H9 (cell line): Measurements from ENCODE around the gene EVI5. TPM values are rescaled to one million over a fixed set of nuclear protein-coding genes. Genes with fewer than 3 reads are reported as not detected.

Experiments used
- DNase-seq: peaks from one replicate; pipeline ENCODE4 v3.0.0-alpha.2; 2017
- H2AFZ ChIP-seq: one replicate; pipeline ENCODE4 v1.6.1; 2013; ENCODE audit warnings: mild to moderate bottlenecking, low read length, control low read depth, moderate library complexity
- H2AK5ac ChIP-seq: 2 replicates; pipeline ENCODE4 v1.6.1; 2013; ENCODE audit warnings: low read length, control low read depth, mixed read lengths; ENCODE audit not compliant: insufficient read length
- H2BK120ac ChIP-seq: one replicate; pipeline ENCODE4 v1.6.1; 2013; ENCODE audit warnings: low read depth, mild to moderate bottlenecking, low read length, control low read depth, inconsistent platforms; ENCODE audit not compliant: poor library complexity, severe bottlenecking
- H2BK12ac ChIP-seq: 2 replicates; pipeline ENCODE4 v1.6.1; 2013; ENCODE audit warnings: low read length, control low read depth, mixed read lengths, low read depth; ENCODE audit not compliant: insufficient read length
- H2BK15ac ChIP-seq: 2 replicates; pipeline ENCODE4 v1.6.1; 2013; ENCODE audit warnings: low read depth, low read length, control low read depth
- H2BK20ac ChIP-seq: one replicate; pipeline ENCODE4 v1.6.1; 2013; ENCODE audit warnings: low read depth, mild to moderate bottlenecking, low read length, control low read depth, inconsistent platforms; ENCODE audit not compliant: poor library complexity, severe bottlenecking
- H2BK5ac ChIP-seq: 2 replicates; pipeline ENCODE4 v1.6.1; 2013; ENCODE audit warnings: low read length, control low read depth, mixed read lengths; ENCODE audit not compliant: insufficient read length
- H3K14ac ChIP-seq: 2 replicates; pipeline ENCODE4 v1.6.1; 2013; ENCODE audit warnings: low read length, control low read depth; ENCODE audit not compliant: insufficient read depth
- H3K18ac ChIP-seq: 2 replicates; pipeline ENCODE4 v1.6.1; 2013; ENCODE audit warnings: low read depth, mild to moderate bottlenecking, mixed read lengths, low read length, control low read depth; ENCODE audit not compliant: insufficient read length
- H3K23ac ChIP-seq: 2 replicates; pipeline ENCODE4 v1.6.1; 2013; ENCODE audit warnings: low read length, control low read depth, mixed read lengths, low read depth; ENCODE audit not compliant: insufficient read length
- H3K23me2 ChIP-seq: 2 replicates; pipeline ENCODE4 v1.6.1; 2013; ENCODE audit warnings: low read depth, mild to moderate bottlenecking, mixed read lengths, low read length, control low read depth; ENCODE audit not compliant: insufficient read length, poor library complexity, severe bottlenecking
- H3K27ac ChIP-seq: 2 replicates; pipeline ENCODE4 v1.5.1; 2013; ENCODE audit warnings: low read length, control low read depth, mixed read lengths, low read depth; ENCODE audit not compliant: insufficient read length
- H3K27me3 ChIP-seq: 2 replicates; pipeline ENCODE4 v1.6.1; 2013; ENCODE audit warnings: low read length, control low read depth, inconsistent platforms; ENCODE audit not compliant: insufficient read depth
- H3K4ac ChIP-seq: 2 replicates; pipeline ENCODE4 v1.6.1; 2013; ENCODE audit warnings: low read depth, mild to moderate bottlenecking, control low read depth, inconsistent platforms, low read length, moderate library complexity
- H3K4me1 ChIP-seq: 2 replicates; pipeline ENCODE4 v1.6.1; 2013; ENCODE audit warnings: low read length, control low read depth, inconsistent platforms; ENCODE audit not compliant: insufficient read depth
- H3K4me2 ChIP-seq: 2 replicates; pipeline ENCODE4 v1.6.1; 2013; ENCODE audit warnings: low read length, control low read depth, mixed read lengths; ENCODE audit not compliant: insufficient read length, insufficient read depth
- H3K56ac ChIP-seq: 2 replicates; pipeline ENCODE4 v1.6.1; 2013; ENCODE audit warnings: low read depth, mild to moderate bottlenecking, mixed read lengths, low read length, control low read depth; ENCODE audit not compliant: insufficient read length
- H3K79me1 ChIP-seq: 2 replicates; pipeline ENCODE4 v1.6.1; 2013; ENCODE audit warnings: low read depth, mild to moderate bottlenecking, moderate library complexity, low read length, control low read depth, inconsistent platforms; ENCODE audit not compliant: insufficient read depth, poor library complexity, severe bottlenecking
- H3K79me2 ChIP-seq: 2 replicates; pipeline ENCODE4 v1.6.1; 2013; ENCODE audit warnings: low read length, control low read depth, inconsistent platforms; ENCODE audit not compliant: insufficient read depth
- H3K9ac ChIP-seq: 2 replicates; pipeline ENCODE4 v1.6.1; 2013; ENCODE audit warnings: low read length, control low read depth, mixed read lengths; ENCODE audit not compliant: insufficient read length; ENCODE audit errors: extremely low read depth
- H3K9me3 ChIP-seq: one replicate; pipeline ENCODE4 v1.6.1; 2013; ENCODE audit warnings: low read depth, low read length, inconsistent platforms; ENCODE audit not compliant: control insufficient read depth
- H3T11ph ChIP-seq: one replicate; pipeline ENCODE4 v1.6.1; 2013; ENCODE audit warnings: mild to moderate bottlenecking, low read length, control low read depth, inconsistent platforms
- H4K20me1 ChIP-seq: one replicate; pipeline ENCODE4 v1.6.1; 2013; ENCODE audit not compliant: control insufficient read depth, insufficient read length, insufficient read depth
- H4K5ac ChIP-seq: 2 replicates; pipeline ENCODE4 v1.6.1; 2013; ENCODE audit warnings: low read depth, mild to moderate bottlenecking, mixed read lengths, low read length, control low read depth; ENCODE audit not compliant: insufficient read length
- H4K8ac ChIP-seq: replicated peaks from 2 replicates; pipeline ENCODE4 v1.6.1; 2013; ENCODE audit warnings: low read length, control low read depth, mixed read lengths, low read depth; ENCODE audit not compliant: insufficient read length
- H4K91ac ChIP-seq: 2 replicates; pipeline ENCODE4 v1.6.1; 2013; ENCODE audit warnings: low read depth, mild to moderate bottlenecking, moderate library complexity, mixed read lengths, low read length, control low read depth; ENCODE audit not compliant: insufficient read length
- H3K27ac Mint-ChIP-seq, 3 experiments: 2 replicates in 2 of 3; 3 replicates in 1 of 3; pipeline ENCODE4 v1.8.0; 2020 to 2021; ENCODE audit warnings: mixed read lengths in 3 of 3, mild to moderate bottlenecking in 1 of 3, moderate library complexity in 1 of 3
- H3K27me3 Mint-ChIP-seq: 2 replicates; pipeline ENCODE4 v1.8.0; 2021; ENCODE audit warnings: low read depth, mild to moderate bottlenecking, moderate library complexity, mixed read lengths
- H3K36me3 Mint-ChIP-seq, 3 experiments: 2 replicates in 2 of 3; 3 replicates in 1 of 3; pipeline ENCODE4 v1.8.0; 2020 to 2021; ENCODE audit warnings: low read depth in 3 of 3, mixed read lengths in 3 of 3; ENCODE audit not compliant: insufficient read depth in 1 of 3
- H3K4me1 Mint-ChIP-seq, 2 experiments: 2 replicates each; pipeline ENCODE4 v1.8.0; 2020; ENCODE audit warnings: mixed read lengths in 2 of 2
- H3K4me3 Mint-ChIP-seq, 2 experiments: 2 replicates in 1 of 2; 3 replicates in 1 of 2; pipeline ENCODE4 v1.8.0; 2020 to 2021; ENCODE audit warnings: mild to moderate bottlenecking in 2 of 2, mixed read lengths in 2 of 2, moderate library complexity in 1 of 2
- H3K9me3 Mint-ChIP-seq, 2 experiments: 2 replicates in 1 of 2; 3 replicates in 1 of 2; pipeline ENCODE4 v1.8.0; 2020; ENCODE audit warnings: mild to moderate bottlenecking in 2 of 2, mixed read lengths in 2 of 2, moderate library complexity in 1 of 2
- total RNA-seq: library from RNA; stranded (reverse); gene quantifications from 2 replicates; pipeline ENCODE4 v1.2.1, GENCODE V29; 2021
- TF ChIP-seq, protein P1 (sequence below): fragments of 200-600 bp; sonication (generic); conservative IDR thresholded peaks from 3 replicates; pipeline ENCODE4 v1.8.0; 2021; ENCODE audit warnings: antibody characterized with exemption, mild to moderate bottlenecking

Gene EVI5
- total RNA-seq, 1 experiment from 2014 or later, result 9.7 TPM

DNA sequence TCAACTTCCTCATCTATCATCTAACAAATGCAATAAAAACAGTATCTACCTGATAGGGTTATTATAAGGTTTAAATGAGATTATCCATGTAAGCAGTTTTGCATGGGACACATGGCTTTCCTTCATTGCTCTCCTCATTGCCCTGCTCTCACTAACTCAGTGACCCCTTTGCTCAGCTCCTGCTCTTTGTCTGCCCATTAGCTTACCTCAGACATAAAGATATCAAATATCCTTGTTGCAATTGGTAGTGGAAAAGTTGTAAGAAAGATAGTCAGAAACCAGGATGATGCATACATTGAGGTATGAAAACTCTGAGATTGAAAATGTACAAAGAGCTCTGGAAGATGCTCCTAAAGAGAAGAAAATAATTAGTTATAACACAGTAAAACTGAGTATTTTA lies 89.8 kb downstream of the EVI5 start:
- H3K79me1 ChIP-seq, result no peaks in the 10 kb centered on the region

More for the DNA sequence above, 89.8 kb downstream of the EVI5 start:
- no peaks in the 10 kb centered on the region for H3K79me2 ChIP-seq
- no peak overlapping the region for H3K14ac ChIP-seq
- no peak overlapping the region for H3K23ac ChIP-seq
- Mint-ChIP-seq H3K27ac (no peak overlapping the region), H3K9me3 (no peaks in the 10 kb centered on the region), H3K4me1 (no peaks in the 10 kb centered on the region), H3K27me3 (no peaks in the 10 kb centered on the region), H3K4me3 (no peak overlapping the region), H3K36me3 (peaks cover 0 to 16% (median 12%) of the 10 kb centered on the region in 3 experiments; a peak in 3 of 7 replicates)
- no peak overlapping the region for H3K4ac ChIP-seq
- H3K18ac ChIP-seq, result no peak overlapping the region
- H4K20me1 ChIP-seq, result no peaks in the 10 kb centered on the region
- H2BK15ac ChIP-seq, result no peak overlapping the region
- H3K4me2 ChIP-seq, result no peak overlapping the region
- no peak overlapping the region for H4K91ac ChIP-seq
- H2AK5ac ChIP-seq, result no peak overlapping the region
- no peak overlapping the region for H3K9ac ChIP-seq
- H2BK12ac ChIP-seq, result no peak overlapping the region
- no peaks in the 10 kb centered on the region for H3K9me3 ChIP-seq
- H4K5ac ChIP-seq, result no peak overlapping the region
- no peak overlapping the region for H3K27ac ChIP-seq
- H4K8ac ChIP-seq, result no peak overlapping the region
- no peak overlapping the region for H2BK5ac ChIP-seq
- no peak overlapping the region for H3K56ac ChIP-seq
- no peak overlapping the region for H2BK20ac ChIP-seq
- no peak overlapping the region for H2AFZ ChIP-seq
- H3K4me1 ChIP-seq, result no peaks in the 10 kb centered on the region
- H3T11ph ChIP-seq, result no peak overlapping the region
- no peaks in the 10 kb centered on the region for H3K23me2 ChIP-seq
- no peak overlapping the region for H2BK120ac ChIP-seq
- TF ChIP-seq, protein P1, sequence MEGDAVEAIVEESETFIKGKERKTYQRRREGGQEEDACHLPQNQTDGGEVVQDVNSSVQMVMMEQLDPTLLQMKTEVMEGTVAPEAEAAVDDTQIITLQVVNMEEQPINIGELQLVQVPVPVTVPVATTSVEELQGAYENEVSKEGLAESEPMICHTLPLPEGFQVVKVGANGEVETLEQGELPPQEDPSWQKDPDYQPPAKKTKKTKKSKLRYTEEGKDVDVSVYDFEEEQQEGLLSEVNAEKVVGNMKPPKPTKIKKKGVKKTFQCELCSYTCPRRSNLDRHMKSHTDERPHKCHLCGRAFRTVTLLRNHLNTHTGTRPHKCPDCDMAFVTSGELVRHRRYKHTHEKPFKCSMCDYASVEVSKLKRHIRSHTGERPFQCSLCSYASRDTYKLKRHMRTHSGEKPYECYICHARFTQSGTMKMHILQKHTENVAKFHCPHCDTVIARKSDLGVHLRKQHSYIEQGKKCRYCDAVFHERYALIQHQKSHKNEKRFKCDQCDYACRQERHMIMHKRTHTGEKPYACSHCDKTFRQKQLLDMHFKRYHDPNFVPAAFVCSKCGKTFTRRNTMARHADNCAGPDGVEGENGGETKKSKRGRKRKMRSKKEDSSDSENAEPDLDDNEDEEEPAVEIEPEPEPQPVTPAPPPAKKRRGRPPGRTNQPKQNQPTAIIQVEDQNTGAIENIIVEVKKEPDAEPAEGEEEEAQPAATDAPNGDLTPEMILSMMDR, result no peak
- DNase-seq, result no peak
- no peaks in the 10 kb centered on the region for H3K27me3 ChIP-seq
